GM18499 (cell line): Measurements from ENCODE around the gene SH3TC2.

Experiments
- ATAC-seq: cut with Tn5 transposase; IDR thresholded peaks from one replicate; pipeline ENCODE4 v1.9.1; 2021; ENCODE audit warnings: moderate number of reproducible peaks; ENCODE audit not compliant: insufficient read depth, unreplicated experiment

Gene SH3TC2

DNA sequence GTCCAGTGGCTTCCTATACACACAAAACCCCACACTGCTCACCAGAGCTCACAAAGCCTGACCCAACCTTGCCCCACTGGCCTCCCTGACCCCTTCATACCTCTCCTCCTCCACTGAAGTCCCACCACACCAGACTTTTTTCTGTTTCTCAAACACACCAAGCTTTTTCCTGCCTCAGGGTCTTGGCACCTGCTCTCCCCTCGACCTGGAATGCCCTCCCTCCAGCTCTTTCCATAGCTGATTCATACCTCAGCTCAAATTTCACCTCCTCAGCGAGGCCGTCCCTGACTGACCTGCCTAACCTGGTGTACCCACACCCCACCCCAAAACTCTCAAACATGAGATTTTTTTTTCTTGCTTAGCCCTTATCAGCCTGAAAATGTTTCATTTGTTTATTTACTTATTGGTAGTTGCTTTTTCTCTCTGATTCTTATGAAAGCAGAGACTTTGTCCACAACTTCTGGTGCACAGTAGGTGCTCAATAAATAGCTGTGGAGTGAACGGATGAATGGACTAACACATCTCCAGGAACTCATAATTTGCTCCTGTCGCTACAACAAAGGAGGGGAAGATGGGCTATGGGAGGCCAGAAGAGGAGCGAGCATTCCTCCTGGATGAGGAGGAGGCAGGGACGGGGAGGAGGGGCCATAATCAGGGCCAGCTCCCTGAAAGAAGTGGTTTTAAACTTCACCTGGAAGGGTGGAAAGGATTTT lies 84.3 kb downstream of the SH3TC2 start:
- ATAC-seq: no peak

GRCh38 chr5:148976569-148977381 lies 86.1 kb downstream of the SH3TC2 start:
- no peak for ATAC-seq

GRCh38 chr5:148974642-148975327 lies 88.1 kb downstream of the SH3TC2 start:
- ATAC-seq: no peak

- ATAC-seq: no peak
Observed at GRCh38 chr5:148973455-148973854, 89.4 kb downstream of the SH3TC2 start.

GRCh38 chr5:148972974-148973374 lies 89.9 kb downstream of the SH3TC2 start:
- no peak for ATAC-seq

DNA sequence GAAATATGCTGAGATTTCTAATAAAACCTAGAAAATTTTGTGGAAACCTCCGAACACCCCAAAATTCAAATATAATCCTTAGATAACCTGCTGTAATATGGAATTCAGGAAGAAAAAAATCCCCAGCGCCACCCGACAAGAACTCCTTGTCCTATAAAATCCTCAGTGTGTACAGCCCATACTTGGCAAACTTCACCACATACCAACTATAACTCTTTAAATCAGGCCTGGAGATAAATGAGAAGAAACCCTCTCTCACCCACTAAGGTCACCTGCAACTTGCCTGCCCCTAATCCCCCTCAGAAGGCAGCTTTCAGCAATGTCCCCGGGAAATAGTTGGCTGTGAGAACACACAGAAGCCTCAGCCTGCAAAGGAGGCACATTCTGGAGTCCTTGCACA lies 90.5 kb downstream of the SH3TC2 start:
- no peak for ATAC-seq

- no peak for ATAC-seq
Observed at GRCh38 chr5:148970876-148971275, 92.0 kb downstream of the SH3TC2 start.

DNA sequence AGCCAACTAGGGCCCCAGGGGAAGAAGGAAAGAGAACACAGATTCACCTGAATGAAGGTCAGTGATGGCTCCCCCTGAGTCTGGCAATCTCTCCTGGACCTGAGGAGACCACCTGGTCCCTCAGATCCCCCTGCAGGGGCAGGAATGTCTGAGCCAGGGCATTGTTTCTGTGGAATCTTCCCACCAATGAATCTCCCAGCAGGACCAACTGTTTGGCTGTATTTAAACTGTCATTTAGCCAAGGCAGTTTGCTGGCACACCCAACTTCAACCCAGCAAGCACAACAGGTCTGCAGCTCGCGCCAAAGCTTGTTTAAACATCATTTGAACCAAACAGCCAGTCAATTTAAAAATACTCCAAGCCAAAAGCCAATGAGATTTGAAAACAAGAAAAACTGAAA lies 92.6 kb downstream of the SH3TC2 start:
- no peak for ATAC-seq

GRCh38 chr5:148969291-148969690 lies 93.6 kb downstream of the SH3TC2 start:
- no peak for ATAC-seq

DNA sequence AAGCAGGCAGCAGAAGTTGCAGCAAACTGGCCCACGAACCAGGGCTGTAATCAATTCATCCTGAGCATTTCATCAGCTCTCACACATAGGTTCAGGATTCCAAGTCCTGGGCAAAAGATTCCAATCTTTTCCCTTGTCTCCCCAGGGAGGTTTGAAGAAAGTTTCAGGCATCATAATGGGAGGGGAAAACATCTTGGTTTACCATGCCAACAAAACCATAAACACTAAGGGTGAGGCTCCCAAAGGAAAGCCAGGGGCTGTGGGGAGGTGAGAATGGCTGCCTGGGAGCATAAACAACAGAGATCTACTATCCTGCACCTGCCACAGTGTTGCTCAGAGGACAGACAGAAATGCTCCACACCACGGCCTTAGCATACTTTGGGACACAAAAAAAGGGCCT lies 94.6 kb downstream of the SH3TC2 start:
- ATAC-seq: no peak

DNA sequence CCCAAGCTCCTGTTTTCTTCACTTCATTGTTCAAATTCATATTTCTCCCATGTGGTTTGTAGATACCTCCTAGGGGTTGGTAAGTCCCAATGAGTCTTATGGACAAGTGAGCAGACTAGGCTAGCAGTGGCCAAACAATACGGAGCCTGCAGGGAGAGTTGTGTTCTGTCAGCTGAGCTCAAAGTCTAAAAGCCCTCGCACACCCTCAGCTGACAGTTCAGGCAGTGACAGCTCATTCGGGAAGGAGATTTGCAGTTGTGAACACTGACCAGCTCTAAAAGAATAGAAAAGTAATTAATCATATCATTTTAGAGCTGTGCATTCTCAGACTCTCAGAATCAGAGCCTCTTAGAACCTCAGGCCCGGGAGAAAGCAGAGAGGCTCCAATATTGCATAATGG lies 95.1 kb downstream of the SH3TC2 start:
- ATAC-seq: no peak

DNA sequence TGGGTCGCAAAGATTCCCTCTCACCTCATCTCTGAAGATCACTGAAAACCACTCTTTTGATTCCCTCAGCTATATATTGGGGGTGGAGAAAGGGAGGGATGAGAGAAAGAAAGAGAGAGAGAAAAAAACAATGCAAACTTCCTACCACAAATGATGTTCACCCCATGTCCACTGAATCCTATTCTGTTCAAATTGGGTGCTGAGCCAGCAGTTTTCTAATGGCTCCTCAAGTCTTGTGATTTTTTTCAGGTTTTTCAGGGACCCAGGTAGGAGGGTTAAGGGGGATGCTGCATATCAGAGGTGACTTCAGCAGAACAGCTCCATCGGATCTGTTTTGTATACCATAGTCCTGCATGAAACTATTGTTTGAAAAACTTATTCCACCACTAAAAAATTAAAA lies 95.9 kb downstream of the SH3TC2 start:
- no peak for ATAC-seq

DNA sequence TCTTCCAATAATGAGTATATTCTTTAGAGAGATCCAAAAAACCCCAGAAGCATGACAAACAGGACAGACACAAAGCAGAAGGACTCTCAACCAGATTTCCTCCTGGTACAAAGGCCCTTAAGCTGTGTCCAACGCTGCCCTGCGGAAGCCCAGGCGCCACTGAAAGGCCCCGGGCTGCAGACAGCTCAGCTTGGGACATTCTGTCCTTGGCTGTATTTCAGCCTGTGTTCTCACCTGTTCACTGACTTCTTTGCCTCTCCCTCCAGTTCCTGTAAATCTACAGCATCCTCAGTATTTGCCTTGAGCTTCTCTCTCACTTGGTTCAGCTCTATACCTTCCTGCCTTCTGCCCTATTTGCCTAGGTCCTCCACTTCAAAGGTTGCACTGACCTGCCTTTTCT lies 96.5 kb downstream of the SH3TC2 start:
- ATAC-seq: no peak

DNA sequence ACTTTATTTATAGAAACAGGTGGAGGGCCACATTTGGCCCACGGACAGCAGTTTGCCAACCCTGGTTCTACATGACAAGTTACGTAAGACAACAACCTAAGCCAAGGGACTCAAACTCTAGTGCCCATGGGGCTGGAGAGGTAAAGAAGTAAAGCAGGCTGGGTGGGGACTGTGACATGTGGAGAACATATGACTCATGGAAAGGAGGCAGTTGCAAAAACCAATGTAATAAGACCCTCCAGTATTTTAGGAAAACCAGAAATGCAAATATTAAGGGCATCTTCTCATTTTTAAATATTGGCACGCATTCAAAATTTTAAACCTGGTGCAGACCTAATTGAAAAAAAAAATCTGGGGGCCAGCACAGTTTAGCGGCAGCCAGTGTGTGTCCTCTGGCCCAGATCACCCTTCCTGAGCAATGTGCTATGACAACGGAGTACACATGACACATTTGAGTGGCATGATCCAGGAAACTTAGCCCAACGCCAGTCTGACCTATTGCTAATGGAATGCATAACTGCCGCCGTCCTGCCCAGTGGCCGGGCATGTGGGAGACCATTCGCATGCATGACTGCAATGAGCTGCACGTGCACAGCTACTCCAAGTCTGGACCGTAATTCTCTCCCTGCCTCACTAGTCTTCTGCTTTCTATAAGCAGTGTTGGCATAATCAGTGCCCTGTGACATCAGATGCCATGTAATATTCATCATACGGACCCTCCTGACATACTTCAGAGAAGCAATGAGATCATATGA lies 97.2 kb downstream of the SH3TC2 start:
- ATAC-seq: no peak

- no peak for ATAC-seq
Observed at GRCh38 chr5:148963664-148964063, 99.2 kb downstream of the SH3TC2 start.

DNA sequence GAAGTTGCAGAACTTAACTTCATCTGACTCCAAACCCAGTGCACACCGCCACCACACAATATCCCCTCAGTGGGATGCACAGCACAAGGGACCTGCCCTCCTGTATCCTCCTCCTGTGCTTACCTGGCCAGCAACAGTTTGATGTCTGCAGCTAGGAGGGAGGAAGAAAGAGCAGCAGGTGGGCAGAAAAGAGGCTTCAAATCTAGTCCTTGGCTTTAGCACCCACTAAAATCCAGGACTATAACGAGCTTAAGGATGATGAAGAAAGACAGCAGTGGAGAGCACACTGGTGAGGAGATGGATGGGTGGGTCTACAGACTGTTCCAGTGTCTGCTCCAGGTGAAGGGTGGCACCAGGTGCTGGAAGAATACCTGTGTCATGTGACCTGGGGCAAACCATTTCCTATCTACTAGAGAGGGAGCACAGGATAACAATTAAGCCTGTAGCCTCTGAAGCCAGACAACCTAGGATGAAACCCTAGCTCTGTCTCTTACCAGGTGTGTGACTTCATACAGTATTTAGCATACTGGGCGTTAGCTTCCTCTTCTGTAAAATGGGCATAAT lies 100.0 kb downstream of the SH3TC2 start:
- ATAC-seq: no peak

- no peak for ATAC-seq
Observed at GRCh38 chr5:148962200-148962550, 100.7 kb downstream of the SH3TC2 start.

GRCh38 chr5:148961261-148962199 lies 101.3 kb downstream of the SH3TC2 start:
- no peak for ATAC-seq

GRCh38 chr5:148960070-148960769 lies 102.6 kb downstream of the SH3TC2 start:
- ATAC-seq: no peak
